Vagina (tissue), 2 donors: ENCODE measurements around the gene FIZ1.

Experiments used
- POLR2AphosphoS5 ChIP-seq, 2 donors: sonication (generic); formaldehyde crosslinking; IDR thresholded peaks; one replicate each; pipeline ENCODE4 v1.9.0; 2017; ENCODE audit warnings: antibody characterized with exemption in 2 of 2, mild to moderate bottlenecking in 2 of 2, low read depth in 1 of 2; ENCODE audit not compliant: insufficient read depth in 1 of 2
- TF ChIP-seq, protein P1 (sequence below), 3 experiments: fragments of 450-650 bp in 2 of 3; fragments of 200-600 bp in 1 of 3; sonication (generic) in 1 of 3; IDR thresholded peaks; one replicate each; pipeline ENCODE4 v1.5.1; 2017 to 2019; ENCODE audit warnings: antibody characterized with exemption in 3 of 3, mild to moderate bottlenecking in 2 of 3, moderate library complexity in 2 of 3

DNA sequence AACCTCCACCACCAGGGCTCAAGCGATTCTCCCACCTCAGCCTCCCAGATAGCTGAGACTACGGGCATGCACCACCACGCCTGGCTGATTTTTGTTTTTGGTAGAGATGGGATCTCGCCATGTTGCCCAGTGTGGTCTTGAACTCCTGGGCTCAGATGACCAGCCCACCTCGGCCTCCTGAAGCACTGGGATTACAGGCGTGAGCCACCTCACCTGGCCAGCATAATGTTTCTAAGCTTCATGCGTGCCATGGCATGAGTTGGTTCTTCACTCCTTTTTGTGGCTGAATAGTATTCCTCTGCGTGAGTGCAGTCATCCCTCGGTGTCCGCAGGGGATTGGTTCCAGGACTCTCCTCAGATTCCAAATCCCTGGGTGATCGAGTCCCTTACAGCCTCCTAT lies 14.4 kb downstream of the FIZ1 start:
- TF ChIP-seq, protein P1, sequence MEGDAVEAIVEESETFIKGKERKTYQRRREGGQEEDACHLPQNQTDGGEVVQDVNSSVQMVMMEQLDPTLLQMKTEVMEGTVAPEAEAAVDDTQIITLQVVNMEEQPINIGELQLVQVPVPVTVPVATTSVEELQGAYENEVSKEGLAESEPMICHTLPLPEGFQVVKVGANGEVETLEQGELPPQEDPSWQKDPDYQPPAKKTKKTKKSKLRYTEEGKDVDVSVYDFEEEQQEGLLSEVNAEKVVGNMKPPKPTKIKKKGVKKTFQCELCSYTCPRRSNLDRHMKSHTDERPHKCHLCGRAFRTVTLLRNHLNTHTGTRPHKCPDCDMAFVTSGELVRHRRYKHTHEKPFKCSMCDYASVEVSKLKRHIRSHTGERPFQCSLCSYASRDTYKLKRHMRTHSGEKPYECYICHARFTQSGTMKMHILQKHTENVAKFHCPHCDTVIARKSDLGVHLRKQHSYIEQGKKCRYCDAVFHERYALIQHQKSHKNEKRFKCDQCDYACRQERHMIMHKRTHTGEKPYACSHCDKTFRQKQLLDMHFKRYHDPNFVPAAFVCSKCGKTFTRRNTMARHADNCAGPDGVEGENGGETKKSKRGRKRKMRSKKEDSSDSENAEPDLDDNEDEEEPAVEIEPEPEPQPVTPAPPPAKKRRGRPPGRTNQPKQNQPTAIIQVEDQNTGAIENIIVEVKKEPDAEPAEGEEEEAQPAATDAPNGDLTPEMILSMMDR (IDR thresholded peaks at IDR 0.05) = no peak
- TF ChIP-seq POLR2AphosphoS5 (IDR thresholded peaks at IDR 0.05; ENCODE audit: insufficient read depth in 1 of 2, low read depth in 1 of 2) = no peak
